Upper lobe of left lung (tissue), 6 donors: Measurements from ENCODE around the gene DIPK1A. TPM values are rescaled to one million over a fixed set of nuclear protein-coding genes. Genes with fewer than 3 reads are reported as not detected.

Experiments used
- ATAC-seq, 2 donors: fragments of 200-7000 bp; cut with Tn5 transposase; one replicate each; pipeline ENCODE4 v1.9.1; 2022; ENCODE audit warnings: mild to moderate bottlenecking in 2 of 2, moderate library complexity in 2 of 2; ENCODE audit not compliant: low FRiP score in 2 of 2
- DNase-seq, 2 donors: peaks; one replicate each; pipeline ENCODE4 v3.0.0-alpha.2; 2019 to 2020
- H3K27ac ChIP-seq, 4 donors: fragments of 200-600 bp; sonication (generic); one replicate each; pipeline ENCODE4 v1.5.1; 2016 to 2019
- H3K27me3 ChIP-seq, 4 donors: fragments of 200-600 bp; sonication (generic); one replicate each; pipeline ENCODE4 v1.5.1; 2017 to 2019
- H3K36me3 ChIP-seq, 4 donors: fragments of 200-600 bp; sonication (generic); one replicate each; pipeline ENCODE4 v1.5.1; 2016 to 2019
- H3K4me1 ChIP-seq, 4 donors: fragments of 200-600 bp; sonication (generic); one replicate each; pipeline ENCODE4 v1.5.1; 2018 to 2019
- H3K4me3 ChIP-seq, 4 donors: fragments of 200-600 bp; sonication (generic); one replicate each; pipeline ENCODE4 v1.5.1; 2017 to 2019; ENCODE audit warnings: mild to moderate bottlenecking in 2 of 4, moderate library complexity in 1 of 4
- H3K9me3 ChIP-seq, 4 donors: fragments of 200-600 bp; sonication (generic); one replicate each; pipeline ENCODE4 v1.5.1; 2018 to 2019
- EP300 ChIP-seq, 4 donors: sonication (generic); formaldehyde crosslinking; IDR thresholded peaks; one replicate each; pipeline ENCODE4 v1.5.1; 2017; ENCODE audit warnings: antibody characterized with exemption in 4 of 4, control low read depth in 2 of 4
- POLR2A ChIP-seq, 4 donors: fragments of 450-650 bp; IDR thresholded peaks; one replicate each; pipeline ENCODE4 v1.5.1; 2016 to 2017; ENCODE audit warnings: antibody characterized with exemption in 4 of 4, mild to moderate bottlenecking in 2 of 4
- POLR2AphosphoS5 ChIP-seq, 2 donors: sonication (generic); formaldehyde crosslinking; IDR thresholded peaks; one replicate each; pipeline ENCODE4 v1.5.1; 2017; ENCODE audit warnings: antibody characterized with exemption in 2 of 2
- WGBS, 2 donors: methylation state at CpG; one replicate each; pipeline ENCODE4 v1.1.5; 2017 to 2018; 5-methylcytosine and 5-hydroxymethylcytosine counted together
- total RNA-seq, 6 donors: library from RNA; depleted of rRNA in 4 of 6; stranded (reverse); fragments of >200 nt in 4 of 6; gene quantifications; one replicate each; pipeline versions ENCODE4 v1.1.0 to v1.2.1, GENCODE V29; 2016 to 2021
- TF ChIP-seq, protein P1 (sequence below), 6 experiments: fragments of 450-650 bp in 4 of 6; fragments of 200-600 bp in 2 of 6; sonication (generic) in 2 of 6; IDR thresholded peaks; one replicate each; pipeline ENCODE4 v1.5.1; 2016 to 2019; ENCODE audit warnings: antibody characterized with exemption in 6 of 6
- donor health status: DM: no; HTN: no; CAD: no; lungs with moderate emphysema.
- donor health status: DM: no; HTN: yes; CAD: no; lungs with severe emphysema.

Gene DIPK1A
- total RNA-seq, 6 donors from 2014 or later, result 2.8 to 15.2 (median 4.4) TPM

- H3K27me3 ChIP-seq, result no peaks in the 10 kb centered on the region
- H3K4me1 ChIP-seq, result peaks cover 0 to 9% (median 1%) of the 10 kb centered on the region in 4 donors
- no peak for TF ChIP-seq POLR2AphosphoS5 (IDR thresholded peaks at IDR 0.05)
- no peak for TF ChIP-seq EP300 (IDR thresholded peaks at IDR 0.05)
- TF ChIP-seq, protein P1, sequence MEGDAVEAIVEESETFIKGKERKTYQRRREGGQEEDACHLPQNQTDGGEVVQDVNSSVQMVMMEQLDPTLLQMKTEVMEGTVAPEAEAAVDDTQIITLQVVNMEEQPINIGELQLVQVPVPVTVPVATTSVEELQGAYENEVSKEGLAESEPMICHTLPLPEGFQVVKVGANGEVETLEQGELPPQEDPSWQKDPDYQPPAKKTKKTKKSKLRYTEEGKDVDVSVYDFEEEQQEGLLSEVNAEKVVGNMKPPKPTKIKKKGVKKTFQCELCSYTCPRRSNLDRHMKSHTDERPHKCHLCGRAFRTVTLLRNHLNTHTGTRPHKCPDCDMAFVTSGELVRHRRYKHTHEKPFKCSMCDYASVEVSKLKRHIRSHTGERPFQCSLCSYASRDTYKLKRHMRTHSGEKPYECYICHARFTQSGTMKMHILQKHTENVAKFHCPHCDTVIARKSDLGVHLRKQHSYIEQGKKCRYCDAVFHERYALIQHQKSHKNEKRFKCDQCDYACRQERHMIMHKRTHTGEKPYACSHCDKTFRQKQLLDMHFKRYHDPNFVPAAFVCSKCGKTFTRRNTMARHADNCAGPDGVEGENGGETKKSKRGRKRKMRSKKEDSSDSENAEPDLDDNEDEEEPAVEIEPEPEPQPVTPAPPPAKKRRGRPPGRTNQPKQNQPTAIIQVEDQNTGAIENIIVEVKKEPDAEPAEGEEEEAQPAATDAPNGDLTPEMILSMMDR (IDR thresholded peaks at IDR 0.05), result peak; percentile 81 to 99 (median 96)
- TF ChIP-seq POLR2A (IDR thresholded peaks at IDR 0.05), result peak in 1 of 4 donors; percentile 17
- H3K9me3 ChIP-seq, result no peaks in the 10 kb centered on the region
- peak in 1 of 2 donors; percentile 32 for DNase-seq
- peak overlapping the region in 2 of 4 donors; percentile 9 to 24 for H3K4me3 ChIP-seq
- H3K27ac ChIP-seq, result no peak overlapping the region
- 28 to 37% methylated on average over 12 to 13 of the region's 13 CpGs for WGBS, 2 donors
- ATAC-seq, result peak; percentile 91 to 95
- no peaks in the 10 kb centered on the region for H3K36me3 ChIP-seq
Observed at GRCh38 chr1:92858564-92859399, 102.5 kb downstream of the DIPK1A start.

DNA sequence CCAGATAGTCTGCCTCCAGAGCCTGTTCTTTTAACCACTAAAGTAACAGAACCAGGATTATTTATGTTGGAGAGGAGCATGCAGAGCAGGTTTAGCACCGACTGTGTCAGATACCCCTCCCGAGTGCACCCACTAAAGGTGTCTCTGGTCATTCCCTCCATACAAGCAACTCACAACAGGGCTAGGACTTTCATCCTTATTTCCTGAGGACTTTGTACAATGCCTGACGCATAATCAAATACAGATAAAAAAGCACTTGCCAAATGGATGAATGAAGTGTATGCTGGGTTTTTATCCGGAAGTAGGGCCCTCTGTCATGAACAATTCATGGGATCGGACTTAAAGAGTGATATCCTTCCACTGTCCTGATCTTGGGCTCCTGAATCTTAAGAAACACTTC is 103.4 kb downstream of the DIPK1A start:
- H3K27ac ChIP-seq, result no peak overlapping the region
- no peak for DNase-seq
- H3K4me1 ChIP-seq, result peaks cover 0 to 17% (median 3%) of the 10 kb centered on the region in 4 donors

GRCh38 chr1:92855236-92855635 is 106.0 kb downstream of the DIPK1A start:
- no peak for TF ChIP-seq EP300 (IDR thresholded peaks at IDR 0.05)
- TF ChIP-seq POLR2AphosphoS5 (IDR thresholded peaks at IDR 0.05), result no peak
- H3K4me3 ChIP-seq, result no peak overlapping the region
- no peak for ATAC-seq
- H3K9me3 ChIP-seq, result no peaks in the 10 kb centered on the region
- no peaks in the 10 kb centered on the region for H3K27me3 ChIP-seq
- DNase-seq, result no peak
- WGBS, 2 donors, result 98 to 100% methylated on average over 4 of the region's 4 CpGs
- no peaks in the 10 kb centered on the region for H3K36me3 ChIP-seq
- no peak overlapping the region for H3K27ac ChIP-seq
- H3K4me1 ChIP-seq, result peaks cover 2 to 28% (median 9%) of the 10 kb centered on the region in 4 donors

More for the DNA sequence above, 103.4 kb downstream of the DIPK1A start:
- no peaks in the 10 kb centered on the region for H3K9me3 ChIP-seq
- 83 to 86% methylated on average over 5 of the region's 5 CpGs for WGBS, 2 donors
- TF ChIP-seq POLR2A (IDR thresholded peaks at IDR 0.05) (no peak), POLR2AphosphoS5 (IDR thresholded peaks at IDR 0.05) (no peak), EP300 (IDR thresholded peaks at IDR 0.05) (no peak)
- TF ChIP-seq, protein P1 (IDR thresholded peaks at IDR 0.05), result no peak
- no peak overlapping the region for H3K4me3 ChIP-seq
- no peaks in the 10 kb centered on the region for H3K27me3 ChIP-seq
- H3K36me3 ChIP-seq, result no peaks in the 10 kb centered on the region
- no peak for ATAC-seq

DNA sequence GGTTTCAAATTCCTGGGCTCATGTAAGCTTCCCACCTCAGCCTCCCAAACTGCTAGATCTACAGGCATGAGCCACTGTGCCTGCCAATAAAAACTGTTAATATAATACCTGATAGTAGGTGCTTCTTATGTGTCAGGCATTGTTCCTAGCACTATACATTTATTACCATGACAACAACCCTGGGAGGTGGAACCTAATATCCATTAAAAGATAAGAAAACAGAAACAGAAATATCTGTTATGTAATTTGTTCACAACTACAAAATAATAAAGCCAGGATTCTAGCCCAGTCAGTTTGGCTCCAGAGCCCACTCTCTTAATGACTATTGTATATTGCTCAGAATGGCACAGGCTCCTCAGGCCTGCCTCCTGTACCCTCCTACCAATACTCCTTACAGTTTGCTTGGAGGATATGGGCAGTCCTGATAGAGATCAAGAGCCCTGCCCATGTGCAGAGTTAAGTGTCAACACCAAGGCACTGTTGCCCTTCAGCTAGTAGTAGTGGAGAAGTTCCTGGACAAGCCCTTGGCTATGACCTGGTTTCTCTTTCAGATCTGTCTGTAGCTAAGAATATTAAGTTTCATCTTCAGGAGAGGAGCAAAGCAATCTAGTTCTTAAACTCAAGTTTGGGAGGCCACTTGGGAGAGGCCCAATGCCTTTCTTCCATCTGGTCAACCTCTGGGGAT is 107.0 kb downstream of the DIPK1A start:
- peak overlapping the region in 1 of 4 donors; percentile 10 for H3K27ac ChIP-seq
- no peak for TF ChIP-seq POLR2AphosphoS5 (IDR thresholded peaks at IDR 0.05)
- TF ChIP-seq EP300 (IDR thresholded peaks at IDR 0.05), result no peak
- no peaks in the 10 kb centered on the region for H3K36me3 ChIP-seq
- H3K4me3 ChIP-seq, result no peak overlapping the region
- no peaks in the 10 kb centered on the region for H3K9me3 ChIP-seq
- ATAC-seq (no peak), DNase-seq (no peak)
- H3K27me3 ChIP-seq, result no peaks in the 10 kb centered on the region
- H3K4me1 ChIP-seq, result peaks cover 2 to 26% (median 9%) of the 10 kb centered on the region in 4 donors

GRCh38 chr1:92853299-92853698 is 108.0 kb downstream of the DIPK1A start:
- WGBS, 2 donors, result 57 to 76% methylated on average over 2 of the region's 2 CpGs
- ATAC-seq, result peak in 1 of 2 donors; percentile 70
- Histone ChIP-seq H3K9me3 (no peaks in the 10 kb centered on the region), H3K36me3 (no peaks in the 10 kb centered on the region), H3K27me3 (no peaks in the 10 kb centered on the region), H3K27ac (no peak overlapping the region), H3K4me3 (no peak overlapping the region), H3K4me1 (peaks cover 2 to 18% (median 9%) of the 10 kb centered on the region in 4 donors)
- no peak for TF ChIP-seq POLR2AphosphoS5 (IDR thresholded peaks at IDR 0.05)
- TF ChIP-seq, protein P1 (IDR thresholded peaks at IDR 0.05), result no peak
- TF ChIP-seq POLR2A (IDR thresholded peaks at IDR 0.05), result no peak
- TF ChIP-seq EP300 (IDR thresholded peaks at IDR 0.05), result no peak
- DNase-seq, result peak in 1 of 2 donors; percentile 44
